ENCODE results near the gene EZR.

The EZR gene

GRCh38 chr6:158830736-158831135 lies 11.6 kb upstream of the EZR start:
- no peak for DNase-seq (ENCODE audit: low read depth in 1 of 2, low spot score in 1 of 2)
- no peak for TF ChIP-seq POLR2AphosphoS5 (IDR thresholded peaks at IDR 0.05; ENCODE audit: low read depth)
- no peak for TF ChIP-seq SPI1 (IDR thresholded peaks at IDR 0.05; ENCODE audit: borderline replicate concordance, low read depth)
- TF ChIP-seq REST (IDR thresholded peaks at IDR 0.05; ENCODE audit: insufficient replicate concordance, low read depth) = no peak

DNA sequence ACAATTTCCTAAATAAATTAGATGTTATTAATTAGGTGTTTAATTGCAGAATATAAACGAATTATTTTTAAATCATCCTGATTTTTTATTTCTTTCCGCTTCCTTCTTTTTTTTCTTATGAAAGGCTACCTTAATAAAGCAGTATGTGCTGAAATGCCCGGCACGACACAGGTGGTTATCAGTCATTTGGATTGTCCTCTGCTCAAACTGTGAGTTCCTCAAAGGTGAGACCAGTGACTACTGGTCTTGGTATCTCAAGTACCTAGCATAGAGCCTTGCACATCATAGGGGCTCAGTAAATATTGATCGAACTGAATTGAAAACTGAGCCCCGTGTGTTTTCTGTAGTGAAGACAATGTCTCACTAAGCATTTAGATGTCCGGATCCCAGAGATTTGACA lies 9.6 kb upstream of the EZR start:
- Histone ChIP-seq H3K27me3 (ENCODE audit: insufficient read depth, poor library complexity, severe bottlenecking) (no peaks in the 10 kb centered on the region), H3K27ac (replicated peaks) (no peak overlapping the region)

More at GRCh38 chr6:158830736-158831135, 11.6 kb upstream of the EZR start:
- no peak overlapping the region for H3K4me3 ChIP-seq (replicated peaks; ENCODE audit: insufficient read depth, low read length)
- H3K27ac ChIP-seq (replicated peaks) = no peak overlapping the region
- H3K27me3 ChIP-seq (ENCODE audit: insufficient read depth, poor library complexity, severe bottlenecking) = no peaks in the 10 kb centered on the region

DNA sequence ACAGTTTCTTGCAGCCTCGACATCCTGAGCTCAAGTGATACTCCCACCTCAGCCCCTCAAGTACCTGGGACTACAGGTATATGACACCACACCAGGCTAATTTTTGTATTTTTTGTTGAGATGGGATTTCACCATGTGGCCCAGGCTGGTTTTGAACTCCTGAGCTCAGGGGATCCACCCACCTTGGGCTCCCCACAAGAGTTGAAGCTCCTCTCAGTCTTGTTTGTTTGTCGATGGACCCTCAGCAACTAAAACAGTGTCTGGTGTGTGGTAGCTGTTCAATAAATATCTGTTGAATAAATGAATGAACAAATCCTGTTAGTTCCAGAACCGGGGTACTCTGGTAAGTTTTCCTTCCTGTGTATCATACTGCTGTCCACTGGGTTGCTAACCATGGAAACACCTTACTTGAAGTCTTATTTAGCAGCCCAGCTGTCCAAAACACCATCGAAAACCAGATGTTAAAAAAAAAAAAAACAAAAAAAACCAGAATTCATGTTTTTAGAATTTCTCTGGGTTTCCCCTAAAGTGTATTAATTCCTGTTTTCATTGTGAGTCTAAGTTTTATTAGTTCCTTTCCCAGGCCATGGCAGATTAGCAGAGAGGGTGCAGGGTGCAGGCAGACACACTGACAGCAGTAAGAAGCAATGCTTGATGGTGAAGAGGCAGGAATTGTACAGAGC lies 7.8 kb upstream of the EZR start:
- Histone ChIP-seq H3K27me3 (ENCODE audit: insufficient read depth, poor library complexity, severe bottlenecking) (no peaks in the 10 kb centered on the region), H3K27ac (replicated peaks) (no peak overlapping the region), H3K4me3 (replicated peaks; ENCODE audit: insufficient read depth, low read length) (no peak overlapping the region)
- no peak for DNase-seq (ENCODE audit: low read depth in 1 of 2, low spot score in 1 of 2)
- TF ChIP-seq GABPA (IDR thresholded peaks at IDR 0.05; ENCODE audit: low read depth) (no peak), POLR2AphosphoS5 (IDR thresholded peaks at IDR 0.05; ENCODE audit: low read depth) (no peak), SPI1 (IDR thresholded peaks at IDR 0.05; ENCODE audit: borderline replicate concordance, low read depth) (no peak), REST (IDR thresholded peaks at IDR 0.05; ENCODE audit: insufficient replicate concordance, low read depth) (no peak)
- TF ChIP-seq, protein P1, sequence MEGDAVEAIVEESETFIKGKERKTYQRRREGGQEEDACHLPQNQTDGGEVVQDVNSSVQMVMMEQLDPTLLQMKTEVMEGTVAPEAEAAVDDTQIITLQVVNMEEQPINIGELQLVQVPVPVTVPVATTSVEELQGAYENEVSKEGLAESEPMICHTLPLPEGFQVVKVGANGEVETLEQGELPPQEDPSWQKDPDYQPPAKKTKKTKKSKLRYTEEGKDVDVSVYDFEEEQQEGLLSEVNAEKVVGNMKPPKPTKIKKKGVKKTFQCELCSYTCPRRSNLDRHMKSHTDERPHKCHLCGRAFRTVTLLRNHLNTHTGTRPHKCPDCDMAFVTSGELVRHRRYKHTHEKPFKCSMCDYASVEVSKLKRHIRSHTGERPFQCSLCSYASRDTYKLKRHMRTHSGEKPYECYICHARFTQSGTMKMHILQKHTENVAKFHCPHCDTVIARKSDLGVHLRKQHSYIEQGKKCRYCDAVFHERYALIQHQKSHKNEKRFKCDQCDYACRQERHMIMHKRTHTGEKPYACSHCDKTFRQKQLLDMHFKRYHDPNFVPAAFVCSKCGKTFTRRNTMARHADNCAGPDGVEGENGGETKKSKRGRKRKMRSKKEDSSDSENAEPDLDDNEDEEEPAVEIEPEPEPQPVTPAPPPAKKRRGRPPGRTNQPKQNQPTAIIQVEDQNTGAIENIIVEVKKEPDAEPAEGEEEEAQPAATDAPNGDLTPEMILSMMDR (IDR thresholded peaks at IDR 0.05; ENCODE audit: insufficient read depth, low read length) = no peak

More for the DNA sequence above, 9.6 kb upstream of the EZR start:
- no peak overlapping the region for H3K4me3 ChIP-seq (replicated peaks; ENCODE audit: insufficient read depth, low read length)
- DNase-seq (ENCODE audit: low read depth in 1 of 2, low spot score in 1 of 2) = no peak
- no peak for TF ChIP-seq SPI1 (IDR thresholded peaks at IDR 0.05; ENCODE audit: borderline replicate concordance, low read depth)
- TF ChIP-seq, protein P1 (IDR thresholded peaks at IDR 0.05; ENCODE audit: insufficient read depth, low read length) = no peak

DNA sequence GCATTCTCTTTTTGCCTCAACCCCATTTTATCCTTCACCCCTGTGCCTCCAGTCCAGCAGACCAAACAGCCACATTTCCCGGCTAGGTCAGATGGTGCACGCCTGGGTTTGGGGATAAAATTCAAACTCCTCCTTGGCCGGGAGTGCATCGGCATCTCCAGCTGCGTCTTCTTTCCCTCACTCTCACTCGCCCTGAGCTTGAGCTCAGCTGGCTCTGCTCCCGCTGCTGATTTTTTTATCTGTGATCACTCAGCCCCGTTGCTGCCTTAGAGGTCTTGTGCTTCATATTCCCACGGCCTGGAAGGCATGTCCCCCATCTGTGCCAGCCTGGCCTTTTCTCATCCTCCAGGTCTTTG lies 6.8 kb upstream of the EZR start:
- no peak overlapping the region for H3K4me3 ChIP-seq (replicated peaks; ENCODE audit: insufficient read depth, low read length)
- DNase-seq (ENCODE audit: low read depth in 1 of 2, low spot score in 1 of 2) = no peak
- TF ChIP-seq REST (IDR thresholded peaks at IDR 0.05; ENCODE audit: insufficient replicate concordance, low read depth) = no peak
- TF ChIP-seq SPI1 (IDR thresholded peaks at IDR 0.05; ENCODE audit: borderline replicate concordance, low read depth) = no peak
- TF ChIP-seq POLR2AphosphoS5 (IDR thresholded peaks at IDR 0.05; ENCODE audit: low read depth) = no peak
- TF ChIP-seq GABPA (IDR thresholded peaks at IDR 0.05; ENCODE audit: low read depth) = no peak
- TF ChIP-seq, protein P1 (IDR thresholded peaks at IDR 0.05; ENCODE audit: insufficient read depth, low read length) = no peak
- no peaks in the 10 kb centered on the region for H3K27me3 ChIP-seq (ENCODE audit: insufficient read depth, poor library complexity, severe bottlenecking)
- H3K27ac ChIP-seq (replicated peaks) = no peak overlapping the region

All from HL-60 (cell line).